Activated CD8-positive, alpha-beta memory T cell treated with anti-CD3 and anti-CD28 coated beads for 36 hours (primary cell): Measurements from ENCODE around the gene METTL25B. TPM values are rescaled to one million over a fixed set of nuclear protein-coding genes. Genes with fewer than 3 reads are reported as not detected.

Source experiments
- CTCF ChIA-PET: fragments of 350-600 bp; sonication (Branson Sonifier 250); formaldehyde crosslinking; loops from one replicate; lab custom pipeline; 2021; ENCODE audit warnings: antibody characterized with exemption; lab: Charles Lee
- POLR2A ChIA-PET: fragments of 350-600 bp; sonication (Branson Sonifier 250); formaldehyde crosslinking; loops from one replicate; lab custom pipeline; 2021; ENCODE audit warnings: antibody characterized with exemption; lab: Charles Lee
- total RNA-seq, 2 experiments: library from RNA; stranded (reverse); gene quantifications; one replicate each; pipeline ENCODE4 v1.2.3, GENCODE V29; 2021

The METTL25B gene
- total RNA-seq, 2 experiments from 2014 or later: 29.0 to 33.3 TPM

DNA sequence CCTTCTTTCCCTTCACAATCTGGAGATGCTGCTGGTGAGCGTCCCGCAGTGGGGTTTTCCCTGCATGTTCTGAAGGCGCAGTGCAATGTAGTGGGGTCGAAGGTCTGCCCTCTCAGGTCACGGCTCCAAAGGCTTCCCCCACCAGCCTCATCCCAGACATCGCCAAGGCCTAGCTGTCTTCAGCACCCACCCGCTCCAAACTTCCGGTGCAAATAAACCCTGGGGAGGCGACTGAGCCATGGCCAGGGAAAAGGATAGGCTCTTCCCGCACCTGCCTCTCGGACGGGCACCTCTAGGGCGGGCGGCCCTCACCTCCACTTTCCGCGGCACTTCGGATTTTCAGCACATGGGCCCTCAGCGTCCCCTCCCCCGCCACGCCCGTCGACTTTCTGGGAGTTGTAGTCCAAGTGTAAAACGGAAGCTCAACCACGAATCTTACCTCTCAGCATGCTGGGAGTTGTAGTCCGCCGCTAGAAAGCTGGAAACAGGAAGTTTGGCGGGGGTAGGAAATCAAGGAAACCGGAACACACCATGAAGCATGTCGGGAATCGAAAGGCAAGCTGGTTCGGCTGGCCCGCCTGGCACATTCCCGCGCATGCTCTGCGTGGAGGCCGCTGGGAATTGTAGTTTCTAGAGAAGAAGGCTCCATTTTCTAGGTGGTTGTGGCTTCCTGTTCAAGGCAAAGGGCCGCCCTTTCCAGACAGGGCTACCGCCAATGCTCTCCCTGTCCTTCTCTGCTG lies 12.6 kb downstream of the METTL25B start, which contains the start of gene MRPL24:
TSS of gene MRPL24 (minus strand) at position 348 of the 740 bp plus-strand sequence. CDS start 2,384 bp downstream, outside the sequence.
- POLR2A ChIA-PET: interaction anchor here (0.6 to 2.9 kb wide), 8 partner anchors 9 to 236 kb away, joined by 3 to 36 read pairs (median 4); partner anchors contain the start of genes HDGF, ISG20L2, METTL25B and PRCC
- CTCF ChIA-PET: interaction anchor here (0.5 to 4.1 kb wide), 10 partner anchors 11 to 366 kb away, joined by 3 to 27 read pairs (median 4); partner anchors contain the start of genes HDGF, ISG20L2, METTL25B and PRCC

- ChIA-PET CTCF (interaction anchor here (0.5 to 4.1 kb wide), 12 partner anchors 11 to 366 kb away, joined by 3 to 27 read pairs (median 4); partner anchors contain the start of genes HDGF, ISG20L2, METTL25B and PRCC), POLR2A (interaction anchor here (0.6 to 2.9 kb wide), 8 partner anchors 8 to 236 kb away, joined by 3 to 36 read pairs (median 4); partner anchors contain the start of genes HDGF, ISG20L2, METTL25B and PRCC)
Observed at GRCh38 chr1:156741481-156741983, 13.3 kb downstream of the METTL25B start.

DNA sequence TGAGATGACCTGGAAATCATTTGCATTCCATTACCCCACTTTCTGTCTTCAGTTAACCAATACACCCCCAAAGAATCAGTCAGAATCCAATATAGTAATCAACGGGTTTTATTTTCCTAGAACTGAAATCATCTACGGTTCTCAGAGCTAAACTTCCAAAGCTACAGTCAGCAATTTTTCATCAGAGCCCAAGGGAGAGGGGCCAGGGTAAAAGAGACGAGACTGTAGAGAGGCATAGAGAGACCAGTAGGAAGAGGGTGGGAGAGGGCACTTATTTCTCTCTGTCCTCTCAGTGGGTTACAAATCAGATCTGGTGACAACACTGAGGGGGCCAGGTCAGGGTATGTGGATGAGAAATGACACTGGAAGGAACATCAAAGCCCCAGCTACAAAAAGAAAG lies 13.7 kb downstream of the METTL25B start:
- ChIA-PET POLR2A (interaction anchor here (2.0 to 2.9 kb wide), 3 partner anchors 10 to 25 kb away, joined by 15 to 36 read pairs (median 25); partner anchors contain the start of genes HDGF, ISG20L2, METTL25B and PRCC), CTCF (interaction anchor here (0.6 to 4.1 kb wide), 5 partner anchors 10 to 119 kb away, joined by 3 to 27 read pairs (median 4); partner anchors contain the start of genes HDGF, ISG20L2 and METTL25B)

- POLR2A ChIA-PET: interaction anchor here (2.9 kb wide), 1 partner anchor 9 kb away, joined by 25 read pairs; the partner anchor contains the start of gene HDGF
- CTCF ChIA-PET: interaction anchor here (4.1 kb wide), 1 partner anchor 17 kb away, joined by 27 read pairs; no protein-coding TSS in a partner anchor
Observed at GRCh38 chr1:156742801-156743200, 14.5 kb downstream of the METTL25B start.

DNA sequence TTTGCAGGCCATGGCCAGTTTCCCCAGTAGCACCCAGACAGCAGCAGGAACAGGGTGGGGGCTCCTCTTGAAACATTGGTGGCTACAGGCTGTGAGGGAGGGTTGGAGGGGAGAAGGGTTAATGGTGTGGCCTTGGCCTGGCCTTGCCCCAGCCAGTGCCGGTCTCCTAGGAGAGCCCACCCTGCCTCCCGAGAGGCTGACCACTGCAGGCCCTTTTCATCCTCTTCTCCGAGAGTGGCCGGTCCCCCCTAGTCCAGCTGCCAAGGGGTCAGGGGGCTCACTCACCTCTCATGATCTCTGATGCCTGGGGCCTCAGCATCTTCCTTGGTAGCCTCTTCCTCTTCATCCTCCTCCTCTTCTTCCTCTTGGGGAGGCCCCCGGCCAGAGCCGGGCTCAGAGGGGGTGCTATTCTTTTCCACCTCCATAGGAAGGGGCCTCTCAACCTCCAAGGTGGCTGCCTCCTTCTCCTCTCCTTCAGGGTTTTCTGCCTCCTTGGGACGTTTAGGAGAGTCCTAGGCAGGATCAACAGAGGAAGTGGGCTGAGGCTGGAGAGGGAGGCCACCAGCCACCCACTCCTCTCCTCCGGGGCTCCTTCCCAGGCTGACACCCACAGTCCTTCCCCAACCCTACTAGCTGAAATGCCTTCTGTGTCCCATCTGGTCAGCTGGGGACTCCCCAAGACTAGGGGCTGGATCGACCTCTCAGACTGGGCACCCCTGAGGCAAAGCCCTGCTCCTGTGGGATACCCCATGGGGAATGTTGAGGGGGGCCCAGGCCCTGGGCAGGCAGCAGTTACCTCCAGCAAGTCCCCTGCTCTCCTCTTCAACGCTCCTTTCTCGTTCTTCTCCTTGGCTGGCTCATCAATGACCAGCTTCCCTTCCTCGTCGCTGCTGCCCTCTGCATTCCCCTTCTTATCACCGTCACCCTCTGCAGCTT lies 15.4 kb downstream of the METTL25B start:
- ChIA-PET CTCF (interaction anchor here (4.1 kb wide), 1 partner anchor 17 kb away, joined by 27 read pairs; no protein-coding TSS in a partner anchor), POLR2A (no interaction called here)

- POLR2A ChIA-PET: no interaction called here
- CTCF ChIA-PET: interaction anchor here (2.0 kb wide), 1 partner anchor 19 kb away, joined by 5 read pairs; no protein-coding TSS in a partner anchor
Observed at GRCh38 chr1:156744344-156744743, 16.1 kb downstream of the METTL25B start.

DNA sequence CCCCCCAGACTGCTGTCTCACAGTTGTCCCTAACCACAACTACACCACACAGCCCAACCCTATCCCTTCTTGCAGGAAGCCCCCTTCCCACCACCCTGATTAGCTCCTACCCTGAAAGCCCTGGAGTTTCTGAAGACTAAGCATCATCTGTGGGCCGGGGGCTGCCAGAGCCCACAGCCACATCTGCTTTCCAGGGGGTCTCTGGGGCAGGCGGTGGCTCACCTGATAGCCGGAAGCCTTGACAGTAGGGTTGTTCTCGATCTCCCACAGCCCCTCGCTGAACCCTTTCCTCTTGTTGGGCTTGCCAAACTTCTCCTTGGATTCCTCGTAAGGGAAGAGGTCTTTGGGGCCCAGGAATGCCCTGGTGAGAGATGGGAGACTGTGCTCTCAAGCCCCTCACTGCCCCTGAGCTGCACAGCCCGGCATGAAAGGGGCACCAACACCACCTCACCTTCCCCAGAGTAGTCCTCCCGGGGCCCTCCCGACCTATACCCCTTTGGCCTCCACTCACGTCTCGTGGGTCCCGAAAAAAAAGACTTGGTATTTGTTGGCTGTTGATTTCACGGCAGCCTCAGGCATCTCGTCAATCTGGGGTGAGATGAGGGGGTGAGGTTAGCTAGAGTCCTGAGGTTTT lies 16.6 kb downstream of the METTL25B start:
- ChIA-PET CTCF (interaction anchor here (2.0 kb wide), 1 partner anchor 19 kb away, joined by 5 read pairs; no protein-coding TSS in a partner anchor), POLR2A (no interaction called here)

DNA sequence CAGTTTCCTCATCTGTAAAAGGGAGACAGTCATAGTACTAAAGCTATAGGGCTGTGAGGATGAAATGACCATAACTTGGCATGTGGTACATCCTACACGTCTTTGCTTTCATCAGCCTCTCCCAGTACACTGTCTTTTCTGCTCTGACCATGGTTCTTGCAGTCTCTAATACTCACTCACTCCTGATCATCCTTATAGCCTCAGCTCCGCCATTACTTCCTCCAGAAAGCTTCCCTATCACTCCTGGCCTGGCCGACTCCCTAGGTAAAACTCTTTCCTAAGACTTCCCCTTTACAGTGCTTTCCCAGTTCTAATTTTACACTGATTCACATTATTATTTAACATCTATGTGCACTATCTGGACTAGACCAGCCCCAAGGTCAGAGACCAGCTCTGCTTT lies 17.6 kb downstream of the METTL25B start:
- POLR2A ChIA-PET: no interaction called here
- CTCF ChIA-PET: interaction anchor here (0.6 to 2.0 kb wide), 2 partner anchors 20 to 287 kb away, joined by 5 read pairs; no protein-coding TSS in a partner anchor

DNA sequence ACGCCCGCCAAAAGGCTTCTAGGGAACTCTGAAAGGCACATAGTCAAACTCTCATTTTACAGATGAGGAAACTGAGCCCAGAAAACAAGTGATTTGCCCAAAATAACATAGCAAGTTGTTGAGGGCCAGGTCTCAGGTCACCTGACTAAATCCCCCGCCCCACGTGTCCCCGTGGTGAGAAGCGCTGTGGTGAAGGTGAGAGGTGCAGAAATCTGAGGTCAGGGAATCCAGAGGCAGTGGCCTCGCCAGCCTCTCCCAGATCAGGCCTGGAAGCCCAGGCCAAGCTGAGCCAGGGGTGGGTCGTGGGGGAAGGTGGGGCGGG lies 18.1 kb downstream of the METTL25B start:
- POLR2A ChIA-PET: no interaction called here
- CTCF ChIA-PET: interaction anchor here (0.6 kb wide), 1 partner anchor 287 kb away, joined by 5 read pairs; no protein-coding TSS in a partner anchor

- ChIA-PET POLR2A (interaction anchor here (0.9 to 1.0 kb wide), 2 partner anchors 13 to 64 kb away, joined by 3 read pairs; no protein-coding TSS in a partner anchor), CTCF (interaction anchor here (0.8 to 1.4 kb wide), 6 partner anchors 9 to 246 kb away, joined by 3 to 5 read pairs (median 4); partner anchors contain the start of genes MEF2D and NTRK1)
Observed at GRCh38 chr1:156746728-156747631, 18.7 kb downstream of the METTL25B start.

DNA sequence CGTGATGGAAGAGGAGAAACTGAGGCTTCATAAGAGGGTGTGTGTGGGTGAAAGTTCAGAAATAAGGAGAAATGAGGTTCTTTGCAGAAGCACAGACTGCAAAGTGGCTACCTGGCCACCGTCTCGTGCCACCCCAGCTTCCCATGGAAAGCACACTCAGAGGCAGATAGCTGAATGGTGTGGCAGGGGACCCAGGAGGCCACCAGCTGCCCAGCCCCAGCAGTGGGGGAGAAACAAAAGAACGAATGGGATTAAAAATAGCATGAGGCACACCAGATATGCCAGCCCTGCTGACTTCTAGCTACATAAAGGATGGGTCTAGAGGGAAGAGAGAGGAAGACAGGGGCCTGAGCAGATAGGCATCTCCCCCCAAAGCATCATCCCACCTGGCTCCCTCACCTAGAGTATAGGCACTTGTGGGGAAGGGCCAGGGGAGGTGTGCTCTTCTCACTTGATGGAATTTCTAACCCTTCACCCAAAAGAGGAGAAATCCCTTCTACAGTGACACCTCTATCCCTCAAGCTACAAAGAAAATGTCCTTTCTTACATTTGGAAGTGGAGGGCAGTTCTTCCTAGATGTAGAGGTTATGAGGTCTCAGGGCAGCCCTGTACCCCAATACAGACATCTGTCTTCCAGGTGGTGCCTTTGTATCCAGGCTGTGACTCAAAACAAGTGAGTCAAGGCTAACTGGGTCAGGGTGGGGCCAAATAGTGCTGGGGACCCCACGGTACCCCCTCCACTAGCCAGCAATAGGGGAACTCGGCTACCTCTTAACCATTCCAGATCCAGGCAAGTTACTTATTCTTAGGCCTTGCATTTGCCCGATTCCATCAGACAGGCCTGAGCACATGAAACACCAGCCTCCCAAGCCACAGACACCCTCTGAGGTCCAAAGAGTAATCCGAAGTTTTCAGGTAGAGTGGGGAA lies 19.7 kb downstream of the METTL25B start:
- ChIA-PET POLR2A (interaction anchor here (0.5 to 1.0 kb wide), 3 partner anchors 14 to 63 kb away, joined by 3 read pairs; no protein-coding TSS in a partner anchor), CTCF (interaction anchor here (0.6 to 1.4 kb wide), 7 partner anchors 8 to 247 kb away, joined by 3 to 5 read pairs (median 4); partner anchors contain the start of genes MEF2D and NTRK1)

DNA sequence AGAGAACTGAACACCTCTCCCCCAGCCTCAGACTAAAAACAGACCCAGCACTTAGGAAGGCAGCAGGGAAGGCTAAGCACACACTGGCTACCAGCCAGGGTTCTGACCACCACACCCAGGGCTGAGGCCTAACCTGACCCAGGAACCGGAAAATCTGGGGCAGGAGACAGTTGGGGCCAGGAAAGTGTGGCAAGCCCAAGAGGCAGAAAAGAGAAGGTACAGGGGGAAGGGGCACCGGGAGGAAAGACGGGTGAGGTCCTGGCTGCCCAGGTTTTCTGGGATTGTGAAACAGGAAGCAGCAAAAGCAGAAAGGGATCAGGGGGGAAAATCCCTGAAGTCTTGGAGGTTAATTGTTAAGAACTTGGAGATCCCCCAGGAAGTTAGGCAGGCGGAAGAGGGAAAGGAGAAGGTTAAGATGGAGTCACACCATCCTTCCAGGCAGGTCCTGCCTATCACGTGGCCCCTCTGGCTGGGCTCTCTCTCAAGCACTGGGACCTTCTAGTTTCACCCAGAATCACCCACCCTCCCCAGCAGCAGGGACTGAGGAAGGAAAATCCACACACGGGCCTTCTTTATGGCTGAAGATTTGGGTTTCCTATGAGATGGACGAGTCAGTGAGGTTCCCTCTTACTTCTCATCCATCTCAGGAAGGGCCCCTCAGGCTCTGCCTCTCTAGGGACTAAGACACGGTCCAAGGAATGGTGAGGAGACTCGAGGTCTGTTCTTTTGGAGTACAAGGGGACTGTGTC lies 20.6 kb downstream of the METTL25B start:
- CTCF ChIA-PET: interaction anchor here (0.6 to 3.9 kb wide), 2 partner anchors 13 to 21 kb away, joined by 3 to 42 read pairs; partner anchors contain the start of genes ISG20L2 and METTL25B

DNA sequence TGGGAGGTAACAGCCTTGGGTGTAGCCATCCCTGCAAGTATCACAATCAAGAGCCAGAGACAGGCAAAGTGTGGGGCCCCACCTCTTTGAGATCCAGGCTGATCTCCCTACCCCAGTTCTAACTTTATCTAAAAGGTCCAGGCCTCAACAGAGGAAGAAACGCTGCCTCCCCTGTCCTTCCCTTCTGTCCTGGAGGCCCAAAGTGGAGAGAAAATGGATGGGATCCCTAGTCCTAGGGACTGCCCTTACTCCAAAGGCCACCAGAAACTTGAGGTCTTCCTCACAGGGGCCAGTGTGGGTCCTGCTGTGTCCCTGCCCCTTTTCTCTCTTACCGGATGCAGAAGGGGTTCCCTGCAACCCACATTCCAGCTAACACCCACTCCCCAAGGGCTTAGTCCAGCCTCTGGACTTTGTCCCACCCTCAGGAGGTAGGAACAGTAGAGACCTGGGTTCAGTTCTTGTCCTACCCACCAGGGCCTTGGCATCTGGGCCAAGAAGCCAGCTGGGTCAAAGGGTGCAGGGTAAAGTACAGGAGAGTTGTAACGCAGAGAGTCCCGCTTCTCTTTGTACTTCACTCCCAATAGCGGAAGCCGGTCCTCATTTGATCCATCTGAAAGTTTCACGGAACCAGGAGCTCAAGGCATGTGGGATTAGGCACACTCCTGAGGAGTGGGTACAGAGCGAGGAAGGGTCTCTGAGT lies 21.3 kb downstream of the METTL25B start:
- ChIA-PET CTCF (interaction anchor here (1.0 to 3.9 kb wide), 2 partner anchors 18 to 22 kb away, joined by 3 to 42 read pairs; partner anchors contain the start of genes ISG20L2, METTL25B and PRCC), POLR2A (interaction anchor here (1.0 to 2.9 kb wide), 3 partner anchors 9 to 21 kb away, joined by 3 to 20 read pairs (median 4); partner anchors contain the start of genes ISG20L2, METTL25B and MRPL24)

More for the DNA sequence above, 20.6 kb downstream of the METTL25B start:
- POLR2A ChIA-PET: interaction anchor here (0.5 to 1.5 kb wide), 2 partner anchors 20 to 44 kb away, joined by 3 read pairs; no protein-coding TSS in a partner anchor
